VCaP (cell line): Measurements from ENCODE around the gene RASGEF1B.

Experiments used
- H3K27ac ChIP-seq: fragments of 450-650 bp; 2 replicates; pipeline ENCODE4 v1.5.1; 2017
- TF ChIP-seq, protein P1 (sequence below): fragments of 450-650 bp; conservative IDR thresholded peaks from 2 replicates; pipeline ENCODE4 v1.5.1; 2017; ENCODE audit warnings: mild to moderate bottlenecking, moderate library complexity

Gene RASGEF1B

DNA sequence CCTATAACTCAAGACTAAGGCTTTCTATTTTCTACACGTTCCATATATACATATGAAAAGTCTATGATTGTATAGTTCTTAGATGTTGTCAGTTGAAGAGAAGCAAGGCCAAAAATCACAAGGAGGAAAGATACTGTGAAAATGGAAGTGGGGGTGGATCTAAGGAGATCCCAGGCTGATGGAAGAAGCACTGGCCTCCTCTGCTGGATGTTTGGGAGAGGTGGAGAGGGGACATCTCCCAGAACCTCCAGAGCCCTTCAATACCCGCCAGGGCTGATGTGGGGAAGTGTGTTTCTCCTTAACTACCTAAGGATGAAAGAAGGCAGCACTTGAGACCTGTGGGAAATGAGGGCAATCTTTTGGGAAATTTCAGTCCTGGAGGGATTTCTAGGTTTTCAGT, 67.4 kb downstream of the RASGEF1B start:
- TF ChIP-seq, protein P1, sequence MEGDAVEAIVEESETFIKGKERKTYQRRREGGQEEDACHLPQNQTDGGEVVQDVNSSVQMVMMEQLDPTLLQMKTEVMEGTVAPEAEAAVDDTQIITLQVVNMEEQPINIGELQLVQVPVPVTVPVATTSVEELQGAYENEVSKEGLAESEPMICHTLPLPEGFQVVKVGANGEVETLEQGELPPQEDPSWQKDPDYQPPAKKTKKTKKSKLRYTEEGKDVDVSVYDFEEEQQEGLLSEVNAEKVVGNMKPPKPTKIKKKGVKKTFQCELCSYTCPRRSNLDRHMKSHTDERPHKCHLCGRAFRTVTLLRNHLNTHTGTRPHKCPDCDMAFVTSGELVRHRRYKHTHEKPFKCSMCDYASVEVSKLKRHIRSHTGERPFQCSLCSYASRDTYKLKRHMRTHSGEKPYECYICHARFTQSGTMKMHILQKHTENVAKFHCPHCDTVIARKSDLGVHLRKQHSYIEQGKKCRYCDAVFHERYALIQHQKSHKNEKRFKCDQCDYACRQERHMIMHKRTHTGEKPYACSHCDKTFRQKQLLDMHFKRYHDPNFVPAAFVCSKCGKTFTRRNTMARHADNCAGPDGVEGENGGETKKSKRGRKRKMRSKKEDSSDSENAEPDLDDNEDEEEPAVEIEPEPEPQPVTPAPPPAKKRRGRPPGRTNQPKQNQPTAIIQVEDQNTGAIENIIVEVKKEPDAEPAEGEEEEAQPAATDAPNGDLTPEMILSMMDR: peak; percentile 81
- no peak overlapping the region for H3K27ac ChIP-seq

DNA sequence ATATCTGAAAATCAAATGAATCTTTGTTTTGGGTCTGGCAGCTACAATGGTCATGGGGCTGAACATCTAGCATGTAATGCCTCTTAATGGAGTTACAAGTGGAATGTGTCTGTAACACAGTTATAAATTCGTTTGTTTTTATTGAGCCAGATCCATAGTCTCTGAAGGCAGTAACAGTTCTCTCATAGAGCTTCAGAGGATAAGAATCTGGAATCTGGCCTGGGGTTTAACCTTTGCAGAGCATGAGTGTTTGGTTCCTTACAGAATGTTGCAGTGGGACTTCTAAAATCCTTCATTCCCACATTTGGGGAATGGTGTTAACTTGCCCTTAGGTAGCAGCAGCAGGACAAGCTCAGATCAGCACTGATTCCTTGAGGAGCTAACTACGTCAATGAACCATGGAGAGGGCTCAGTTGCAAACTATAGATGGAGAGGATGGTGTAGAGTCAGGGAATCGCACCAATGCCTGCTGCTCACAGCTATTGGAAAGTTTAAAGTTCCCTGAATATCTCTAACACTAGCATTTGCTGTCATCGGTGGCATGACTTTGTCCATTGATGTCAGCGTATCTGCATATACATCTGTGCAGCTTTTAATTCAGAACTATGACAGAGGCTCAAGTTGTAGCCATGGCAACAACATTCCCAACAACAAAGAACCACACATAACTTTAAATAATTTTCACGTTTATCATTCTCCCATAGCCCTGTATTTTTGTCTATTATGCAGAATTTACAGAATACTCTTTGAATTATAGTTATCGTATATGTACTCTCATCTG, 72.2 kb downstream of the RASGEF1B start:
- TF ChIP-seq, protein P1: no peak
- no peak overlapping the region for H3K27ac ChIP-seq

DNA sequence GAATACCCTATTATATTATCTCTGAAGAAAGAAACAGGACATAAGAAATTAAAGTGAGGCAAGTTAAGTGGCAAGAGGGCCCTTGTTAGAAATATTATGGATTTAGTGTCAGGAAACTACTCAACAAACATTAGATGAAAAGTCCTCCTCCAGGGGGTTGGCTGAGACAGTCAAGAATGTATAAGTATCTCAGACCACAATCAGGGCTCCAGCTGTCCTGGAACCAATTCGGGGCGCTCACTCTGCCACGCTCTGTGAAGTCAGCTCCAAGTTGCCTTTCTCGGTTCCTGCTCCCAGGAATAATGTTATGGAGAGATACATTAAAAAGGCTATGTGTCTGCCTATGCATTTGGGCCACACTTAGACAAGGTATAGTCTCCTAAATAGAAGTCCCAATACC, 73.3 kb downstream of the RASGEF1B start:
- TF ChIP-seq, protein P1: no peak
- no peak overlapping the region for H3K27ac ChIP-seq

DNA sequence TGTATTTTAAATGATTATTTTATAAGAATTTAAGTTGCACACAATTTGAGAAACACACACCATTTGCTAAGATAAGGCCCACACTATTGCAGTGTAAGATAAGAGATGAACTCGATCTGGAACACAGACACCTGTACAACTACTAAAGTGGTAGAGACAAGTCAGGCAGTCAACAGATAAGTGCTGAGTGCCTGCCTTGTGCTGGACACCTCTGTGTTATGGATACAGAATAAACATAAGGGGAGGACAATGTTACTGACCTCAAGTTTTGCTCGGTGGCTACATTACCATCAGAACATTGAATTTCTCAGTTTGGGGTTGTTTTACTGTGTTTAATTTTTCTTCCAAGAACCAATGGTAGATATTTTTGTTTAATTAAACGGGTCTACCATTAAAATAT, 74.1 kb downstream of the RASGEF1B start:
- TF ChIP-seq, protein P1: no peak
- no peak overlapping the region for H3K27ac ChIP-seq

DNA sequence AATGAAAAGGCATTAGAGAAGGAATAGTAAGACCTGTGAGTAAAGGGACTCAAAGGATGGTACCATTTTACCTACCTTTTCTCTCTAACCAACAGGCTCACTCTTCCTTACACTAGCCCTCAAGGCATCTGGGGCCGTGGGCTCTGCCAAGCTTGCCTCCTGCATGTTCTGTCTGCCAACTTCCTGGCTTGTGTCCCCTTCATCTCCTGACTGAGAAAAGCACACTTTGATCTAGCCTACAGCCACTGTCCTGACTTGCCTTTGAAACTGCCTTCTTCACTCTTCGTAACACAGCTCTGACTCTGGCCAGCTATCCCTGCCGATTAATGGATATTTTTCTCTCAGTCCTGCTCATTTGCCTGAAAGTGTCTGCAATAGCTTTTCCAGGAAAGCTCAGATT, 76.5 kb downstream of the RASGEF1B start:
- TF ChIP-seq, protein P1: no peak

DNA sequence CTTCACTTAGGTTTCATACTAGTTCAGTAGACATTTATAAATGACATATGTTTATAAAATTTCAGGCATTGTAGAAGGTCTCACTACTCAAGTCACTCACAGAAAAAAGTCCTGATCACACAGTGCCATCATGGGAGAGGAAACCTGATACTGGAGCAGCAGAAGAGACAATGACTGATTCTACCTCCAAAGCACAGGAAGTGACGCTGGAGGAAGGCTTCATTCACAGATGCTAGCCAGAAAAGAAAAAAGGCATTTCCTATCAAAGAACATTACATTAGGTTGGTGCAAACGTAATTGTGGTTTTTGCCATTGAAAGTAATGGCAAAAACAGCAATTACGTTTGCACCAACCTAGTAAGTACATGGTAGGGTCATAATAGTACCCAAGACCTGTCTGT, 79.5 kb downstream of the RASGEF1B start:
- H3K27ac ChIP-seq: no peak overlapping the region
- TF ChIP-seq, protein P1: no peak

More for the DNA sequence above, 76.5 kb downstream of the RASGEF1B start:
- H3K27ac ChIP-seq: no peak overlapping the region

DNA sequence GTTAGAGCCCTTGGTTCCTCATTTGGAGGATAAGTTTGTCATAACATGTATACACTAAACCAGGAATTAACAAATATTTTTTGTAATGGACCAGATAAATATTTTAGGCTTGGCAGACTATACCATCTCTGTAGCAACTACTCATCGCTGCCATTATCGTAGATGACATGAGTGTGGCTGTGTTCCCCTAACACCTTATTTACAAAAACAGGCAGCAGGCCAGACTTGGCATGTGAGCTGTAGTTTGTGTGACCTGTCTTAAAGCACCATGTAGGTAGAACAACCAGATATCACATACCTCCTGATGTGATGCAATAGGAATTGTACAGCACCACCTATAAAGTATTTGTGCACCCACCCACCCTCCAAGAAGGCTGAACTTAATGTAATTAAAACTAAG, 82.0 kb downstream of the RASGEF1B start:
- H3K27ac ChIP-seq: no peak overlapping the region
- TF ChIP-seq, protein P1: no peak
